HUES48 (cell line): ENCODE data around the gene APBA1.
"Not testable (repeated sequence)": the region's sequence is repeated elsewhere in the genome, so short reads cannot be mapped to it uniquely, and the experiment has no call there.

Experiments used
- H3K27ac ChIP-seq: one replicate; pipeline ENCODE4 v1.7.0; 2013; ENCODE audit warnings: low read depth, low read length, inconsistent platforms
- H3K27me3 ChIP-seq: 2 replicates; pipeline ENCODE4 v1.6.1; 2013; ENCODE audit warnings: mild to moderate bottlenecking, low read length; ENCODE audit not compliant: control insufficient read depth, insufficient read depth
- H3K36me3 ChIP-seq: 2 replicates; pipeline ENCODE4 v1.6.1; 2013; ENCODE audit warnings: low read length; ENCODE audit not compliant: control insufficient read depth, insufficient read depth
- H3K4me1 ChIP-seq: 2 replicates; pipeline ENCODE4 v1.6.1; 2013; ENCODE audit warnings: mild to moderate bottlenecking, low read length; ENCODE audit not compliant: control insufficient read depth, insufficient read depth
- H3K4me3 ChIP-seq: 2 replicates; pipeline ENCODE4 v1.5.1; 2013; ENCODE audit warnings: mild to moderate bottlenecking, low read depth, low read length
- H3K9ac ChIP-seq: 2 replicates; pipeline ENCODE4 v1.6.1; 2013; ENCODE audit warnings: mild to moderate bottlenecking, low read depth, low read length, moderate library complexity
- H3K9me3 ChIP-seq: 2 replicates; pipeline ENCODE4 v1.6.1; 2013; ENCODE audit warnings: low read length; ENCODE audit not compliant: control insufficient read depth, insufficient read depth

Gene APBA1

DNA sequence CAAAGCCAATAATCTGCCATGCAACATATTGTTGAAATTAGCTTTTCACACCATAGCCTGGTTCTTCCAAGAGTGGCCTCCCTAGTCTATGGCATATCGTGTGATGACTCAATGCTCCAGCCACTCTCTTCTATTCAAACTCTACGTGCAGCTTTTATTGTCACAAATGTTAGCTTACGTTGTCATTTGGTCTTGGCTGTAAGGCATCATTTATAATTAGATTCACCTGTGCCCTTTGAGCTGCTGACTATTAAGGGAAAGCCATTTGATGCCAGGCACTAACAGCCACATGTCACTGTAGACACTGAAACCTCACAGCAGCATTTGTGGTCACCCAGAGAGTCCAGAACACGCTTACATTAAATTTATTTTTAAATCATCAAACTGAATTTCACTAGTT lies 66.8 kb downstream of the APBA1 start:
- Histone ChIP-seq H3K9me3 (no peaks in the 10 kb centered on the region), H3K27me3 (no peaks in the 10 kb centered on the region), H3K4me1 (peaks cover 7% of the 10 kb centered on the region; the same call in 1 of the 2 replicates), H3K27ac (no peak overlapping the region), H3K9ac (no peak overlapping the region), H3K36me3 (no peaks in the 10 kb centered on the region), H3K4me3 (no peak overlapping the region)

DNA sequence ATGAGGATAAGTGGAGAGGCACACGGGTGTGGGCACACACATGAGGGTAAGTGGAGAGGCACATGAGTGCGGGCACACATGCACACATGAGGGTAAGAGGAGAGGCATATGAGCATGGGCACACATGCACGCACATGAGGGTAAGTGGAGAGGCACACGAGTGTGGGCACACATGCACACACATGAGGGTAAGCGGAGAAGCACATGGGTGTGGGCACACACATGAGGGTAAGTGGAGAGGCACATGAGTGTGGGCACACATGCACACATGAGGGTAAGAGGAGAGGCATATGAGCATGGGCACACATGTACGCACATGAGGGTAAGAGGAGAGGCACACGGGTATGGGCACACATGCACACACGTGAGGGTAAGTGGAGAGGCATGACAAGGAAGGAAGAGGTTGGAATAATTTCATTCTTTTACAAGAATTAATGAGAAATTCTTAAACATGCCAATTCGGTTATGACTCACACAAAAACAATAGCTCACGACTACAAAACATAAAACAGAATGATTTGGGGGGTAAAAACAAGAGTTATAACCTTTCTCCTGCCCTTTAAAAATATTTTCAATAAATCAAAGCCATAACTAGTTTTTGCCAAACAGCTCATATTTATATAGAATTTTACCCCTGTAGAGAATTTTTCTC lies 67.5 kb downstream of the APBA1 start:
- no peak overlapping the region for H3K27ac ChIP-seq
- H3K4me3 ChIP-seq = no peak overlapping the region
- H3K9me3 ChIP-seq = no peaks in the 10 kb centered on the region
- peaks cover 6% of the 10 kb centered on the region; the same call in 1 of the 2 replicates for H3K4me1 ChIP-seq
- no peaks in the 10 kb centered on the region for H3K36me3 ChIP-seq
- no peaks in the 10 kb centered on the region for H3K27me3 ChIP-seq
- no peak overlapping the region for H3K9ac ChIP-seq

DNA sequence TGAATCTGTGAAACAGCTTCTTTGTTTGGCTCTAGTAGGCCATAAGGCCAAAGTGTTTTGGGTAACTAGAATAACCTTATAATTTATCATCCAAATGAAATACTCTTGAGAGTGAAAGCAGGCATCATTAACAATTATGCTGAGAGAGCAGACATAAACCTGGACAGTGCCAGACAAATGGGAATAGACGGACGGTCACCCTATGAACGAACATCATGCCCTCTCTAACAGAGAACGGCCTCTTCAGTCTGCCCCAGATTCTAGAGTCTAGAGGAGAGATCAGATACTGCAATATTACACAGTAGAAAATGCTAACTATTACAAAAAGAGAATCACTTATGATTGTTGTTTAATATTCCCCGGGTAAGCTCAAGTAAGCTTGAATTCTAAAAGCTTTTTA lies 68.5 kb downstream of the APBA1 start:
- Histone ChIP-seq H3K27ac (no peak overlapping the region), H3K27me3 (no peaks in the 10 kb centered on the region), H3K36me3 (no peaks in the 10 kb centered on the region), H3K4me1 (no peaks in the 10 kb centered on the region), H3K9me3 (no peaks in the 10 kb centered on the region), H3K4me3 (no peak overlapping the region), H3K9ac (no peak overlapping the region)

DNA sequence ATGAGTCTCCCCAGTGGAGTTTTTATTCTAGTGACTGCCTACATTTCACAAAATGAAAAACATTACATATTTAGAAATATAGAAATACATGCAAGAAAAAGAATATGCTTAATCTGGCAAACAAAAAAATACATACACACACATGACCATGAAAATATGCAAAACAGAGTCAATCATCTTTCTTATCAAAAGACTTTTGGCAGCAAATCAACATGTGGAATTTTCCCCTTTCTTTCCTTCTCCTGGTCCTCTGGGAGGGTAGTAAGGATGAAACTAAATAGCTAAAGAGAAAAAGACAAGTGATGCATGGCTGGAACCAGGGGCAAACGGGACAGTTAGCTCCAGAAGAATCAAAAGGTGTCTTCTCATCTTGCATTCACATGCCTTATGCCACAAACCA lies 69.4 kb downstream of the APBA1 start:
- no peaks in the 10 kb centered on the region for H3K27me3 ChIP-seq
- H3K27ac ChIP-seq = no peak overlapping the region
- no peak overlapping the region for H3K4me3 ChIP-seq
- H3K9ac ChIP-seq = no peak overlapping the region
- no peaks in the 10 kb centered on the region for H3K4me1 ChIP-seq
- H3K36me3 ChIP-seq = no peaks in the 10 kb centered on the region
- H3K9me3 ChIP-seq = no peaks in the 10 kb centered on the region

DNA sequence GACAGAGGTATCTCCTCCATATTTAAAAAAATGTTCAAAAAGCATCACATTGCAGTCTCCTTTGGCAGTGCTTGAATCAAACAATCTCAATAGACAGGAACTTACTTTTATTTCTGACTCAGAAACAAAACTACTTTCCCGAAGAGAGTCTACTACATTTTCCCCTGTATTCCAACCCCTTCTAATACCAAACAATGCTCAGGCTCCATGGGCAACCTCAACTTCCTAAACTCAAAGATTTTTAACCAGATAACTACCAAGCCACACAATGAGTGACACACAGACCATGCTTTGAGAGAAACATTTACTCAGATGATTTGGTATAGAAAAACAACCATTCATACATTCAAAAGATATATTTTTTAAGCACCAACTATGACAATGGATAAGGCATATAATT lies 70.5 kb downstream of the APBA1 start:
- no peaks in the 10 kb centered on the region for H3K27me3 ChIP-seq
- no peaks in the 10 kb centered on the region for H3K36me3 ChIP-seq
- H3K27ac ChIP-seq = no peak overlapping the region
- H3K9ac ChIP-seq = no peak overlapping the region
- no peaks in the 10 kb centered on the region for H3K9me3 ChIP-seq
- no peak overlapping the region for H3K4me3 ChIP-seq
- no peaks in the 10 kb centered on the region for H3K4me1 ChIP-seq

DNA sequence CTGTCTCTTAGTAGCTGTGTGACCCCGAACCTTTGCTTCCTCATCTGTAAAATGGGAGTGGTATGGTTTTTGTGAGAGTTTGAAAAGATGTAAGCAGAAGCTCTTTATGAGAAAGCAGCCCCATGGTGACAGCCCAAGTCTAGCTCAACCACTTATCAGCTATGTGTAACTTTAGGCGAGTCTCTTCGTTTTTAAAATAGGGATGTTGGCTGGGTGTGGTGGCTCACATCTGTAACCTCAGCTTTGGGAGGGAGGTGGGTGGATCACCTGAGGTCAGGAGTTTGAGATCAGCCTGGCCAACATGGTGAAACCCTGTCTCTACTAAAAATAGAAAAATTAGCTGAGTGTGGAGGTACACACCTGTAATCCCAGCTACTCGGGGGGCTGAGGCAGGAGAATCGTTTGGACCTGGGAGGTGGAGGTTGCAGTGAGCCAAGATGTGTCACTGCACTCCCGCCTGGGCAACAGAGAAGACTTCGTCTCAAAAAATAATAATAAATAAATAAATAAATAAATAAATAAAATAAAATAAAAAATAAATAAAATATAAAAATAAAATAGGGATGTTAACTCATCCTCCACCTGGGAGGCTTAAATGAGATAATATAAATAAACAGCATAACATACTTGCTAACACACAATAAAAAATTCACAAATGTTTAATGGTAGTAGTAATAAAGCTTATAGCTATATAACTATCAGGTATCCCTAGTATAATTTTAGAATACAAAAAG lies 71.7 kb downstream of the APBA1 start:
- Histone ChIP-seq H3K9ac (no peak overlapping the region), H3K27ac (no peak overlapping the region), H3K9me3 (no peaks in the 10 kb centered on the region), H3K36me3 (no peaks in the 10 kb centered on the region), H3K4me3 (no peak overlapping the region), H3K27me3 (no peaks in the 10 kb centered on the region), H3K4me1 (no peaks in the 10 kb centered on the region)

DNA sequence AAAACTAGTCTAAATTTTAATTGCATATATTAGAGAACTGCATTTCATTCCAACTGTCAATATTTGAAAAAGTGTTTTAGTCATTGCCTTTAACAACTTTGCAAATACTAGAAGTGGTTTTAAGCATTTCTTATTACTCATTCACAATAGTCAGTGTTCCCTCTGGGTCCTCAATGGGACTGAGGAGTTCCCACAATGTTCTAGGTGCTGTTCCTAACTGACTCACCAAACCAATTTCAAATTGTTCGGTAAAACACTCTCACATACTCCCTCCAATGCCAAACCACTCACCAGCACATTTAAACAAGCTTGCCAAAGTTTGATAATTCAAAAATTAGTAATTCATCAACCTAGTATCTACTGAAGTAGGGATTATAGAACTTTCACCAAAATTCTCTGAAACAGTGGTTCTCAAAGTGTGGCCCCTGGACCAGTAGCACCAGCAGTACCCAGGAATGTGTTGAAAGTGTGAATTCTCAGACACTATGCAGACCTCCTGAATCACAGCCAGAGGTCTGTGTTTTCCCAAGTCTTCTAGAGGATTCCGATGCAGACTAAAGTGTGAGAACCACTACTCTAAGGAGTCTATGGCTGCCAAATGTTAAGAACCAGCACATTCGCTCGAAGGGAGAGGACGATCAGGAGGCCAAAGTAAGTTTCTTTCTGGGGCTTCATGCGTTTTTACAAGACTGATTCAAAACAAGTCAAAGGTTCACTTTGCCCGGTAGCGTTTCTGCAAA lies 72.8 kb downstream of the APBA1 start:
- no peak overlapping the region for H3K27ac ChIP-seq
- no peak overlapping the region for H3K9ac ChIP-seq
- H3K27me3 ChIP-seq = no peaks in the 10 kb centered on the region
- H3K36me3 ChIP-seq = no peaks in the 10 kb centered on the region
- H3K9me3 ChIP-seq = no peaks in the 10 kb centered on the region
- no peak overlapping the region for H3K4me3 ChIP-seq
- no peaks in the 10 kb centered on the region for H3K4me1 ChIP-seq

DNA sequence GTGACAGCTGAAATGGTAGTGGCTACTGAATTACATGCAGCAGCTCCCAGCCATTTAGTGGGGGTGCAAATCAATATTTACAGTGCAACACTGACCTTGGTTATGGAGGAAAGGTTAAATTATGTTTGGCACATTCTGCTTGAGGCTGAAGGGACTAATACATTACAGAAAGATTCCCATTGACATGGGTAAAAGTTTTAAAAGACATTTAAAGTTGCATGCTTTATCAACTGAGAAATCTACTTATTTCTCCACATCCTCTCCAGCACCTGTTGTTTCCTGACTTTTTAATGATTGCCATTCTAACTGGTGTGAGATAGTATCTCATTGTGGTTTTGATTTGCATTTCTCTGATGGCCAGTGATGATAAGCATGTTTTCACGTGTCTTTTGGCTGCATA lies 75.3 kb downstream of the APBA1 start:
- H3K27ac ChIP-seq, H3K4me3 ChIP-seq, H3K4me1 ChIP-seq: not testable (repeated sequence)

DNA sequence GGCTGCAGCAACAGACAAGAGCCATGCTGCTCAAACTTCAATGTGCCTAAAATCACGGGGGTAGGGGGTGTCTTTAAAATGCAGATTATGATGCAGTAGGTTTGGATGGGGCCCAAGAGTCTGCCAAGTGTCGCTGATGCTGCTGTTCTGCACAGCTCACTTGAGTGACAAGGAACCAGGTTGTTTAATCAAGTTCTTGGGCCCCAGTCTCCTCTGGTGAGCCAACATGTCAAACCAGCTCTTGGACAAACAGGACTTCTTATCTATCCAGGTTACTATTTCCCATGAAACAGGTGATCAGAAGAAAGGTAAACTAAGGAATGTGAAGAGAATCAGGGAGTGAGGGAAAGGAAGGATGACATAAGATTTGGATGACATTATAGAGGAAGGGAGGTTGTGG lies 78.0 kb downstream of the APBA1 start:
- no peaks in the 10 kb centered on the region for H3K4me1 ChIP-seq
- H3K9ac ChIP-seq = no peak overlapping the region
- H3K27me3 ChIP-seq = no peaks in the 10 kb centered on the region
- H3K9me3 ChIP-seq = no peaks in the 10 kb centered on the region
- H3K4me3 ChIP-seq = no peak overlapping the region
- H3K27ac ChIP-seq = no peak overlapping the region
- no peaks in the 10 kb centered on the region for H3K36me3 ChIP-seq

More for the DNA sequence above, 75.3 kb downstream of the APBA1 start:
- H3K9me3 ChIP-seq, H3K27me3 ChIP-seq, H3K36me3 ChIP-seq, H3K9ac ChIP-seq: not testable (repeated sequence)

DNA sequence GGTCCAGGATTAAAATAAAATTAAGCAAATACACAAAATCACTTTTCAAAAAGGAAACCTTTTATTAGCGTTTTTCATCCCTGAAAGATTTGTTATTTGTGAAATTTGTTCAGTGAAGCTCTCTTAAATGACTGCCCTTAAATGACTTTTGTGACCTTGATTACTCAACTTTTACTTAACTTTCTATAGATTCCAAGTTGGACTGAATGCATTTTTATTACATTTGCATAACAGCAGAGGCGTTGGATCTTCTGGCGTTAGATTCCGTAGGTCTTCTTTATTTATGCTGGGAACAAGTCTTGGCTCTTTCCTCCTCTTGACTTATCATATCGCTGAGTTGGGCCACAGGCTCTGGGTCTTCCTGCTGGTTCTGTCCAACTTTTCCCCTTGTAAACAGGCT lies 78.4 kb downstream of the APBA1 start:
- Histone ChIP-seq H3K27ac (no peak overlapping the region), H3K9me3 (no peaks in the 10 kb centered on the region), H3K4me3 (no peak overlapping the region), H3K36me3 (no peaks in the 10 kb centered on the region), H3K27me3 (no peaks in the 10 kb centered on the region), H3K9ac (no peak overlapping the region), H3K4me1 (no peaks in the 10 kb centered on the region)

DNA sequence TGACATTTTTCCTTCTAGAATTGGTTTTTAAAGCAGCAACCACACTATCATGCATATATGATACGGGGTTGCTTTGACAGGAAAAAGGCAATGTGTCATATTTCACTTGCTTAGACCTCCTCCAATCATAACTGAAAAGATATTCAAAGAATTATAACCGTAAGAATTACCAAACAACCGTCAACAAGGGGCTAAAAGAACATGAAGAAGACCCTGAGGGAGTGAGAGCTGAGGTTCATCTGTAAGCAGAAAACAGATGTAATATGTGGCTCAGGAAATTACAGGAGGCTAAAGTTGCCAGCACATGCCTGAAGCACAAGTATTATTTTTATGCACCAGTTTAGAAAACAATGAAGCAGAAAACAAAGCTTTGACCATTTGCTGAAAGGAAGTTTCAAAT lies 78.9 kb downstream of the APBA1 start:
- Histone ChIP-seq H3K9ac (no peak overlapping the region), H3K27ac (no peak overlapping the region), H3K4me1 (no peaks in the 10 kb centered on the region), H3K36me3 (no peaks in the 10 kb centered on the region), H3K27me3 (no peaks in the 10 kb centered on the region), H3K9me3 (no peaks in the 10 kb centered on the region), H3K4me3 (no peak overlapping the region)
